Pancreas (tissue), 10 donors: ENCODE results near the gene TMEM54. TPM values are rescaled to one million over a fixed set of nuclear protein-coding genes. Genes with fewer than 3 reads are reported as not detected.

Experiments used
- ATAC-seq, 4 donors: fragments of 200-7000 bp; cut with Tn5 transposase; one replicate each; pipeline versions ENCODE4 v1.8.0 to v1.9.1; 2020; ENCODE audit warnings: mild to moderate bottlenecking in 4 of 4, moderate library complexity in 4 of 4
- DNase-seq, 6 donors: peaks; one replicate each; pipeline ENCODE4 v3.0.0-alpha.2; 2020
- FAIRE-seq: peaks from 2 replicates; lab custom pipeline; 2012; peaks lifted over from hg19 to GRCh38; lab: Jason Lieb, UNC
- H3K27ac ChIP-seq, 4 donors: fragments of 200-600 bp; sonication (generic); 1 replicate in 3 of 4; 2 replicates in 1 of 4; pipeline versions ENCODE4 v1.5.0 to v1.8.0; 2020
- H3K27me3 ChIP-seq, 4 donors: fragments of 200-600 bp; one replicate each; pipeline ENCODE4 v1.8.0; 2021
- H3K36me3 ChIP-seq, 3 donors: fragments of 200-600 bp; sonication (generic) in 1 of 3; one replicate each; pipeline versions ENCODE4 v1.5.0 to v1.8.0; 2020 to 2021
- H3K4me1 ChIP-seq, 3 donors: fragments of 200-600 bp; one replicate each; pipeline ENCODE4 v1.8.0; 2021
- H3K4me3 ChIP-seq, 4 donors: fragments of 200-600 bp; sonication (generic) in 2 of 4; one replicate each; pipeline versions ENCODE4 v1.5.0 to v1.8.0; 2020 to 2021
- H3K9me3 ChIP-seq, 4 donors: fragments of 200-600 bp; one replicate each; pipeline ENCODE4 v1.8.0; 2021
- WGBS, 2 donors: extraction: QIAGEN DNeasy Blood & Tissue Kit; methylation state at CpG; one replicate each; pipeline ENCODE4 v1.1.7; 2013; 5-methylcytosine and 5-hydroxymethylcytosine counted together
- intact Hi-C, 3 donors: fragments of 100-400 bp; cut with DNase I; formaldehyde crosslinking; loops; one replicate each; pipeline versions ENCODE4 v1.11.1 to v1.14.2; 2022
- polyA plus RNA-seq, 2 donors: library from polyadenylated mRNA; stranded (reverse); fragments of 200-250 nt; gene quantifications; one replicate each; pipeline ENCODE4 v1.2.3, GENCODE V29; 2013
- total RNA-seq, 6 donors: library from RNA; stranded (reverse); fragmentation: NEBNext Ultra II Directional in 4 of 6; extraction: Animal tissue kit (Norgen Biotek cat#: 25700) in 4 of 6; gene quantifications; one replicate each; pipeline versions ENCODE4 v1.2.1 to v1.2.4, GENCODE V29; 2021 to 2023
- TF ChIP-seq, protein P1 (sequence below), 4 donors: fragments of 200-600 bp; sonication (generic) in 3 of 4; IDR thresholded peaks; one replicate each; pipeline versions ENCODE4 v1.5.0 to v1.8.0; 2021; ENCODE audit warnings: antibody characterized with exemption in 4 of 4
- donor health status: healthy with polysubstance abuse.
- donor health status: DM: no; HTN: no; CAD: no; lungs with moderate emphysema.
- donor health status: DM: no; HTN: no; CAD: no.
- donor health status: control.
- donor health status: control.
- donor health status: Bipolar disorder and iron deficiency.
- donor health status: DM: yes; HTN: yes; CAD: no.
- donor health status: DM: no; HTN: no; CAD: no.
- donor health status: DM: no; HTN: no; CAD: no.
- donor health status: DM: yes; HTN: yes; CAD: no.

Gene TMEM54
- total and polyA plus RNA-seq, 8 donors = 11.9 to 39.5 (median 23.6) TPM

- no peak overlapping the region for H3K27ac ChIP-seq
- H3K9me3 ChIP-seq = no peaks in the 10 kb centered on the region
- ATAC-seq (no peak), FAIRE-seq (no peak), DNase-seq (peak in 2 of 6 donors; percentile 50 to 62)
- peaks cover 0 to 4% (median 0%) of the 10 kb centered on the region in 3 donors for H3K4me1 ChIP-seq
- TF ChIP-seq, protein P1, sequence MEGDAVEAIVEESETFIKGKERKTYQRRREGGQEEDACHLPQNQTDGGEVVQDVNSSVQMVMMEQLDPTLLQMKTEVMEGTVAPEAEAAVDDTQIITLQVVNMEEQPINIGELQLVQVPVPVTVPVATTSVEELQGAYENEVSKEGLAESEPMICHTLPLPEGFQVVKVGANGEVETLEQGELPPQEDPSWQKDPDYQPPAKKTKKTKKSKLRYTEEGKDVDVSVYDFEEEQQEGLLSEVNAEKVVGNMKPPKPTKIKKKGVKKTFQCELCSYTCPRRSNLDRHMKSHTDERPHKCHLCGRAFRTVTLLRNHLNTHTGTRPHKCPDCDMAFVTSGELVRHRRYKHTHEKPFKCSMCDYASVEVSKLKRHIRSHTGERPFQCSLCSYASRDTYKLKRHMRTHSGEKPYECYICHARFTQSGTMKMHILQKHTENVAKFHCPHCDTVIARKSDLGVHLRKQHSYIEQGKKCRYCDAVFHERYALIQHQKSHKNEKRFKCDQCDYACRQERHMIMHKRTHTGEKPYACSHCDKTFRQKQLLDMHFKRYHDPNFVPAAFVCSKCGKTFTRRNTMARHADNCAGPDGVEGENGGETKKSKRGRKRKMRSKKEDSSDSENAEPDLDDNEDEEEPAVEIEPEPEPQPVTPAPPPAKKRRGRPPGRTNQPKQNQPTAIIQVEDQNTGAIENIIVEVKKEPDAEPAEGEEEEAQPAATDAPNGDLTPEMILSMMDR (IDR thresholded peaks at IDR 0.05) = no peak
- no peaks in the 10 kb centered on the region for H3K36me3 ChIP-seq
- WGBS, 2 donors = 89 to 91% methylated on average over 6 of the region's 6 CpGs
- intact Hi-C loops = no loop called here
- H3K27me3 ChIP-seq = no peaks in the 10 kb centered on the region
- no peak overlapping the region for H3K4me3 ChIP-seq
Observed at GRCh38 chr1:32894681-32895080, 6.5 kb downstream of the TMEM54 start.

GRCh38 chr1:32894019-32894600 is 7.1 kb downstream of the TMEM54 start:
- peak in 2 of 6 donors; percentile 52 to 67 for DNase-seq
- peaks cover 0 to 4% (median 0%) of the 10 kb centered on the region in 3 donors for H3K4me1 ChIP-seq
- H3K4me3 ChIP-seq = peak overlapping the region in 1 of 4 donors; percentile 49
- FAIRE-seq = no peak
- TF ChIP-seq, protein P1 (IDR thresholded peaks at IDR 0.05) = no peak
- 81 to 86% methylated on average over 8 of the region's 8 CpGs for WGBS, 2 donors
- no peak overlapping the region for H3K27ac ChIP-seq
- intact Hi-C loops = no loop called here
- no peaks in the 10 kb centered on the region for H3K9me3 ChIP-seq
- ATAC-seq = peak in 3 of 4 donors; percentile 3 to 11 (median 6)
- no peaks in the 10 kb centered on the region for H3K36me3 ChIP-seq
- H3K27me3 ChIP-seq = no peaks in the 10 kb centered on the region

DNA sequence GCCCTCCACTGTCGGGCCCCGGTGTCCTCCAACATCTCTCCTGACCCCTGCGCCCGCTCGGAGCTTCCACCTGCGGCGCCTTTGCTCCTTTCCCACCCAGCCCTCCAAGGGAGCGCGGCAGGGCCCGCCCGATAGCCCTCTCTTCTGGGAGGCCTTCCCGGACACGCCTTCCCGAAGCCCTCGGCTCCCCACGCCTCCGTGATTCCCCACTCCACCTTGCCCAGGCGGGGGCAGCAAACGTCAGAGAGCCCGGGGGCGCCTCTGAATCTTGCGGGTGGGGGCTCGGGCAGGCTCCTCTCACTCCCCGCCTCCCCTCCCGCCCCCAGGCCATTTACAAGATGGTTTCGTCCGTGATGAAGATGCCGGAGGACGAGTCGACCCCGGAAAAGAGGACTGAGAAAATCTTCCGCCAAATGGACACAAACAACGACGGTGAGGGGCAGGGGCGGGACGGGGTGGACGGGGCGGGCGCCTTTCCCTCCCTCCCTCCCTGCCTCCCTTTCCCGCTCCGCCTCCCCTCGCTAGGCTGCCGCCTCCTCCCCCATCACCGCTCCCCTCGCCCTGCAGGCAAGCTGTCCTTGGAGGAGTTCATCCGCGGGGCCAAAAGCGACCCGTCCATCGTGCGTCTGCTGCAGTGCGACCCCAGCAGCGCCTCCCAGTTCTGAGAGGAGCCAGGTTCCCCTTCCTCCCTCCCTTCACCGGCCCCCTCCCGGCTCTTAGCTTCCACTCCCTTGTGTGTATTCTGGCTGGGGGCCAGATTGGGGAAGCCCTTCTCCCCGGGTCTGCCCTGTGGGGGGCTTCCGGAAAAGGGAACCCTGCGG is 7.8 kb downstream of the TMEM54 start:
- 6 to 8% methylated on average over 33 to 58 of the region's 58 CpGs for WGBS, 2 donors
- Histone ChIP-seq H3K4me1 (peaks cover 0 to 4% (median 0%) of the 10 kb centered on the region in 3 donors), H3K4me3 (peak overlapping the region; percentile 22 to 49 (median 34)), H3K27me3 (no peaks in the 10 kb centered on the region), H3K36me3 (no peaks in the 10 kb centered on the region), H3K9me3 (no peaks in the 10 kb centered on the region), H3K27ac (no peak overlapping the region)
- TF ChIP-seq, protein P1 (IDR thresholded peaks at IDR 0.05) = no peak
- FAIRE-seq = no peak
- intact Hi-C loops = no loop called here
- DNase-seq = peak; percentile 32 to 82 (median 48)
- peak; percentile 55 to 82 (median 72) for ATAC-seq

DNA sequence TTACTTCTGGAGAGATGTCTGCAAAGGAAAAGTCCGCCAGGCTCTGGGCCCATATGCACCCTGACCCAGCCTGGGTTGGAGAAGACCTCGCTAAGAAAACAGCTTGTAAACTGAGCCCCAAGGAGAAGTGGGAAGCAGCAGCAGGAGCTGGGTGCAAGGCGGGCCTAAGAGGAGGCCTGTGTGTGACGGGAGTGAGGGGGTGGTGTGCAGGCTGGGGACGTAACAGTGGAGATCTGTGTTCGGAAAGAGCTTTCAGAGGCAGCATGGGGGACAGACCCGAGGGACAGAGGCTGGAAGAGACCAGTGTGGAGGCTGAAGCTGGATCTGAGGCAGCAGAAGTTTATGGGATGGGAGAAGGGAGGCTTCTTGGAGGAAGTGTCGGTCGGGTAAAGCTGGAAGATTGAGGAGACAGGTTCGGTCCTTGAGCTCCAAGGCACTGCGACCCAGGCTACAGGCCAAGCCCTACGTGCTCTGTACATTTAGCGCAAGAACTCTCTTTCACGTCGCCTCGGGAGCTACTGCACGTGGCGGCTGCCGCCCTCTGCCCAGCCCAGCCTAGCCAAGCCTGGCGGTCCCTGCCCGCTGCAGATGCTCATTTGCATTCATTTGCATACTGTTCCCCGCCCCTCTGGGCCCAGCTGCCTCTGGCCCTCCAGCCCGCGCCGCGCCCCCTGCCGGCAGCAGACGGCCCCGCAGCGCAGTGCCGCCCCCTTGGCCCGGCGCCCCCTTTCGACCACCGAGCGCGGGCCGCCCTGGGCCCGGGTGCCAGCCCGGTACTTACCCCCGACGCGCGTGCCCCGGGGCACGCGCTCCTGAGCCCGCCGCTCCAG is 8.6 kb downstream of the TMEM54 start:
- Histone ChIP-seq H3K4me3 (peak overlapping the region; percentile 22 to 49 (median 34)), H3K27ac (no peak overlapping the region), H3K27me3 (no peaks in the 10 kb centered on the region), H3K4me1 (peaks cover 0 to 4% (median 0%) of the 10 kb centered on the region in 3 donors), H3K9me3 (no peaks in the 10 kb centered on the region), H3K36me3 (no peaks in the 10 kb centered on the region)
- 24% methylated on average over 48 to 49 of the region's 49 CpGs for WGBS, 2 donors
- TF ChIP-seq, protein P1 (IDR thresholded peaks at IDR 0.05) = peak in 3 of 4 donors; percentile 22 to 42 (median 28)
- peak; percentile 33 to 54 (median 39) for ATAC-seq
- no peak for FAIRE-seq
- peak in 3 of 6 donors; percentile 31 to 62 (median 51) for DNase-seq
- intact Hi-C loops = no loop called here
